CD4-positive, alpha-beta T cell (primary cell): ENCODE measurements around the gene MT1M. TPM values are rescaled to one million over a fixed set of nuclear protein-coding genes. Genes with fewer than 3 reads are reported as not detected.

ENCODE experiments used
- ATAC-seq: fragments of 200-7000 bp; cut with Tn5 transposase; one replicate; pipeline ENCODE4 v1.10.0; 2022; ENCODE audit warnings: mild to moderate bottlenecking; ENCODE audit not compliant: poor library complexity
- CTCF ChIA-PET: fragments of 350-600 bp; sonication (Branson Sonifier 250); formaldehyde crosslinking; loops from one replicate; lab custom pipeline; 2021; ENCODE audit warnings: antibody characterized with exemption, inconsistent platforms; lab: Charles Lee
- POLR2A ChIA-PET: fragments of 350-600 bp; sonication (Branson Sonifier 250); formaldehyde crosslinking; loops from one replicate; lab custom pipeline; 2021; ENCODE audit warnings: antibody characterized with exemption, inconsistent platforms; lab: Charles Lee
- DNase-seq, 14 experiments: peaks; one replicate each; pipeline ENCODE4 v3.0.0-alpha.2; 2013 to 2020; ENCODE audit warnings: mixed read lengths in 2 of 14
- H3K27ac ChIP-seq, 2 donors: one replicate each; pipeline versions ENCODE4 v1.5.1 to v1.7.0; 2013; ENCODE audit warnings: low read length in 2 of 2, low read depth in 1 of 2, mild to moderate bottlenecking in 1 of 2
- H3K27me3 ChIP-seq, 2 experiments: 1 replicate in 1 of 2; 2 replicates in 1 of 2; pipeline versions ENCODE4 v1.6.1 to v1.7.0; 2013; ENCODE audit warnings: low read length in 2 of 2, control low read depth in 1 of 2, mild to moderate bottlenecking in 1 of 2, moderate library complexity in 1 of 2; ENCODE audit not compliant: insufficient read depth in 2 of 2, control insufficient read depth in 1 of 2
- H3K36me3 ChIP-seq: one replicate; pipeline ENCODE4 v1.6.1; 2013; ENCODE audit warnings: low read length, control low read depth; ENCODE audit not compliant: insufficient read depth
- H3K4me1 ChIP-seq: one replicate; pipeline ENCODE4 v1.6.1; 2013; ENCODE audit warnings: low read length, control low read depth; ENCODE audit not compliant: insufficient read depth
- H3K4me3 ChIP-seq: one replicate; pipeline ENCODE4 v1.5.1; 2013; ENCODE audit warnings: mild to moderate bottlenecking, low read length, moderate library complexity
- H3K9me3 ChIP-seq, 2 experiments: 1 replicate in 1 of 2; 2 replicates in 1 of 2; pipeline versions ENCODE4 v1.6.1 to v1.7.0; 2013; ENCODE audit warnings: low read length in 2 of 2, mild to moderate bottlenecking in 2 of 2, control low read depth in 1 of 2, moderate library complexity in 1 of 2; ENCODE audit not compliant: control insufficient read depth in 1 of 2, insufficient read depth in 1 of 2
- H3K27ac Mint-ChIP-seq: one replicate; pipeline ENCODE4 v1.8.0; 2020; ENCODE audit warnings: mixed read lengths
- H3K27me3 Mint-ChIP-seq: one replicate; pipeline ENCODE4 v1.8.0; 2021; ENCODE audit warnings: mixed read lengths
- H3K36me3 Mint-ChIP-seq: one replicate; pipeline ENCODE4 v1.8.0; 2021; ENCODE audit warnings: low read depth, mixed read lengths
- H3K4me1 Mint-ChIP-seq: one replicate; pipeline ENCODE4 v1.8.0; 2021; ENCODE audit warnings: low read depth, mixed read lengths
- H3K4me3 Mint-ChIP-seq: one replicate; pipeline ENCODE4 v1.8.0; 2020; ENCODE audit warnings: mild to moderate bottlenecking, mixed read lengths
- H3K9me3 Mint-ChIP-seq: one replicate; pipeline ENCODE4 v1.8.0; 2020; ENCODE audit warnings: mixed read lengths
- CTCF ChIP-seq: fragments of 200-600 bp; IDR thresholded peaks from one replicate; pipeline ENCODE4 v1.8.0; 2022; ENCODE audit warnings: antibody characterized with exemption, mild to moderate bottlenecking
- intact Hi-C, 2 experiments: fragments of 100-400 bp; cut with DNase I in 1 of 2; cut with micrococcal nuclease in 1 of 2; formaldehyde crosslinking; loops; one replicate each; pipeline versions ENCODE4 v1.15.1 to v1.9.0; 2023 to 2025; cut with DNase I, micrococcal nuclease
- total RNA-seq, 174 experiments: library from RNA in 2 of 174; stranded (reverse) in 2 of 174; gene quantifications; one replicate each; pipeline ENCODE4 v1.2.3 and lab custom pipeline; 2021 to 2026

The MT1M gene
- total RNA-seq, 2 experiments from 2014 or later: not detected

GRCh38 chr16:56606476-56607108 is 25.9 kb upstream of the MT1M start:
- DNase-seq: no peak
- intact Hi-C loops: no loop called here
- POLR2A ChIA-PET: interaction anchor here (1.0 to 1.3 kb wide), 4 partner anchors 17 to 96 kb away, joined by 3 to 4 read pairs (median 4); partner anchors contain the start of gene MT1E

GRCh38 chr16:56607109-56607618 is 25.3 kb upstream of the MT1M start:
- TF ChIP-seq CTCF: no peak
- peaks cover 50% of the 10 kb centered on the region for H3K4me1 ChIP-seq
- H3K27ac ChIP-seq: no peak overlapping the region
- H3K36me3 Mint-ChIP-seq: no peaks in the 10 kb centered on the region
- POLR2A ChIA-PET: interaction anchor here (1.0 to 1.3 kb wide), 4 partner anchors 17 to 95 kb away, joined by 3 to 4 read pairs (median 4); partner anchors contain the start of gene MT1E
- peak overlapping the region; percentile 96 for H3K27ac Mint-ChIP-seq
- H3K27me3 Mint-ChIP-seq: no peaks in the 10 kb centered on the region
- no peaks in the 10 kb centered on the region for H3K27me3 ChIP-seq
- peak overlapping the region; percentile 87 for H3K4me3 Mint-ChIP-seq
- CTCF ChIA-PET: interaction anchor here (1.8 kb wide), 1 partner anchor 93 kb away, joined by 4 read pairs; no protein-coding TSS in a partner anchor
- H3K9me3 Mint-ChIP-seq: no peaks in the 10 kb centered on the region
- no peaks in the 10 kb centered on the region for H3K36me3 ChIP-seq
- no peaks in the 10 kb centered on the region for H3K9me3 ChIP-seq
- H3K4me1 Mint-ChIP-seq: peaks cover 57% of the 10 kb centered on the region
- ATAC-seq (no peak), DNase-seq (peak in 3 of 14 experiments; percentile 32 to 75 (median 39))
- intact Hi-C loops: no loop called here
- no peak overlapping the region for H3K4me3 ChIP-seq

More at GRCh38 chr16:56606476-56607108, 25.9 kb upstream of the MT1M start:
- H3K27ac Mint-ChIP-seq: peak overlapping the region; percentile 96
- no peak for ATAC-seq
- no peaks in the 10 kb centered on the region for H3K36me3 Mint-ChIP-seq
- no peaks in the 10 kb centered on the region for H3K27me3 Mint-ChIP-seq
- H3K4me3 Mint-ChIP-seq: peak overlapping the region; percentile 87
- H3K4me3 ChIP-seq: no peak overlapping the region
- H3K4me1 Mint-ChIP-seq: peaks cover 55% of the 10 kb centered on the region
- no peaks in the 10 kb centered on the region for H3K36me3 ChIP-seq
- no peak overlapping the region for H3K27ac ChIP-seq
- CTCF ChIA-PET: interaction anchor here (3.1 kb wide), 1 partner anchor 95 kb away, joined by 13 read pairs; no protein-coding TSS in a partner anchor
- H3K27me3 ChIP-seq: peaks cover 0 to under 1% of the 10 kb centered on the region in 2 experiments
- no peaks in the 10 kb centered on the region for H3K9me3 ChIP-seq
- H3K4me1 ChIP-seq: peaks cover 49% of the 10 kb centered on the region
- no peaks in the 10 kb centered on the region for H3K9me3 Mint-ChIP-seq
- no peak for TF ChIP-seq CTCF

- Mint-ChIP-seq H3K9me3 (no peaks in the 10 kb centered on the region), H3K36me3 (no peaks in the 10 kb centered on the region), H3K4me3 (peak overlapping the region; percentile 87), H3K27ac (peak overlapping the region; percentile 96), H3K4me1 (peaks cover 57% of the 10 kb centered on the region), H3K27me3 (no peaks in the 10 kb centered on the region)
- no peak for DNase-seq
- peaks cover 50% of the 10 kb centered on the region for H3K4me1 ChIP-seq
- ChIA-PET CTCF (interaction anchor here (1.8 to 2.8 kb wide), 2 partner anchors 94 kb away, joined by 4 to 16 read pairs; no protein-coding TSS in a partner anchor), POLR2A (interaction anchor here (0.9 to 3.7 kb wide), 4 partner anchors 16 to 95 kb away, joined by 3 to 26 read pairs (median 4); no protein-coding TSS in a partner anchor)
- H3K9me3 ChIP-seq: no peaks in the 10 kb centered on the region
- H3K27ac ChIP-seq: no peak overlapping the region
- no peak for TF ChIP-seq CTCF
- no peak for ATAC-seq
- intact Hi-C loops: loop anchor here (1.0 to 2.0 kb wide), 2 partner anchors 17 to 75 kb away; partner anchors contain the start of genes MT1E (in 1 of the 2) and MT1X (in 1 of the 2)
- no peaks in the 10 kb centered on the region for H3K27me3 ChIP-seq
- peak overlapping the region; percentile 80 for H3K4me3 ChIP-seq
- no peaks in the 10 kb centered on the region for H3K36me3 ChIP-seq
Observed at GRCh38 chr16:56607675-56608042, 24.8 kb upstream of the MT1M start.
